H1 (cell line): ENCODE results near the gene VAMP2. TPM values are rescaled to one million over a fixed set of nuclear protein-coding genes. Genes with fewer than 3 reads are reported as not detected.

Experiments used
- CBX8 ChIP-seq: fragments of 300-800, 300-1000 bp; sonication (generic); IDR thresholded peaks from 2 replicates; pipeline ENCODE4 v1.7.1; 2016; ENCODE audit warnings: low read depth, low read length, borderline replicate concordance
- CHD7 ChIP-seq: fragments of 300-600 bp; sonication (generic); IDR thresholded peaks from 2 replicates; pipeline ENCODE4 v1.7.1; 2012; ENCODE audit warnings: low read length, moderate library complexity, mild to moderate bottlenecking, inconsistent platforms; ENCODE audit not compliant: insufficient replicate concordance
- CTBP2 ChIP-seq: IDR thresholded peaks from 2 replicates; pipeline ENCODE4 v1.7.0; 2011; ENCODE audit warnings: borderline replicate concordance, mild to moderate bottlenecking, moderate library complexity, mixed read lengths, low read length; ENCODE audit not compliant: insufficient read depth, insufficient read length
- EZH2 ChIP-seq: fragments of 200-600 bp; sonication (generic); IDR thresholded peaks from 2 replicates; pipeline ENCODE4 v1.7.1; 2012; ENCODE audit warnings: low read depth, mild to moderate bottlenecking, moderate library complexity, low read length, inconsistent platforms; ENCODE audit not compliant: severe bottlenecking
- GTF2F1 ChIP-seq: IDR thresholded peaks from 2 replicates; pipeline ENCODE4 v1.6.1; 2012; ENCODE audit warnings: low read depth, low read length, improper control_type of control experiment, borderline replicate concordance
- HDAC2 ChIP-seq, 2 experiments: fragments of 300-600 bp in 1 of 2; sonication (generic) in 1 of 2; IDR thresholded peaks; 2 replicates each; pipeline ENCODE4 v1.6.1; 2011 to 2012; ENCODE audit warnings: low read depth in 2 of 2, low read length in 2 of 2, mild to moderate bottlenecking in 2 of 2, moderate library complexity in 2 of 2, borderline replicate concordance in 1 of 2, inconsistent platforms in 1 of 2
- KDM1A ChIP-seq: fragments of 200-600, 300-600 bp; sonication (generic); IDR thresholded peaks from 2 replicates; pipeline ENCODE4 v1.7.1; 2016; ENCODE audit warnings: mild to moderate bottlenecking, low read length, borderline replicate concordance
- KDM5A ChIP-seq: fragments of 200-600 bp; IDR thresholded peaks from 2 replicates; pipeline ENCODE4 v1.7.1; 2012; ENCODE audit warnings: mild to moderate bottlenecking, low read length, inconsistent platforms, mixed read lengths
- SIX5 ChIP-seq: IDR thresholded peaks from 2 replicates; pipeline ENCODE4 v1.6.1; 2011; ENCODE audit warnings: mild to moderate bottlenecking, low read depth, low read length
- TAF1 ChIP-seq: IDR thresholded peaks from 2 replicates; pipeline ENCODE4 v1.6.1; 2011; ENCODE audit warnings: mild to moderate bottlenecking, low read depth, low read length
- TAF7 ChIP-seq: optimal IDR thresholded peaks from 2 replicates; pipeline ENCODE3; 2011; ENCODE audit warnings: low read depth, mild to moderate bottlenecking, inconsistent platforms, low read length, moderate library complexity, borderline replicate concordance
- polyA plus RNA-seq, 7 experiments: library from polyadenylated mRNA; depleted of rRNA in 3 of 7; stranded (reverse) in 5 of 7; unstranded in 2 of 7; fragments of >200 nt in 5 of 7; fragments of 200-250 nt in 2 of 7; gene quantifications; 1 replicate in 5 of 7; 2 replicates in 1 of 7; 4 replicates in 1 of 7; pipeline versions ENCODE4 v1.2.1 to v1.2.3, GENCODE V29; 2011 to 2013; ENCODE audit warnings: missing spikeins in 2 of 7, mixed read lengths in 2 of 7
- total RNA-seq: library from RNA; stranded (reverse); fragmentation: NEBNext Ultra II Directional; extraction: Animal tissue kit (Norgen Biotek cat#: 25700); gene quantifications from 2 replicates; pipeline ENCODE4 v1.2.1, GENCODE V29; 2021

VAMP2 gene
- total and polyA plus RNA-seq, 2 of the 8 experiments (the other 6 are each of a cell fraction or from before 2014, with no cell fraction given), result 19.3 to 20.5 TPM

GRCh38 chr17:8153031-8153451, 9.7 kb downstream of the VAMP2 start (continued):
- TF ChIP-seq CHD7 (no peak), HDAC2 (IDR thresholded peaks at IDR 0.05; ENCODE audit: borderline replicate concordance in 1 of 2, low read depth in 2 of 2, low read length in 2 of 2) (no peak), GTF2F1 (no peak), SIX5 (no peak), TAF7 (no peak), EZH2 (no peak), CTBP2 (no peak), TAF1 (no peak), CBX8 (no peak), KDM5A (no peak), KDM1A (no peak)
